Activated T-helper 9 cell treated with anti-CD3 and anti-CD28 coated beads, Interleukin-2, amount 50 U/mL, for 16 hours (primary cell): ENCODE results near the gene AFDN.

Experiments
- DNase-seq: peaks from one replicate; pipeline ENCODE4 v3.0.0-alpha.2; 2020; ENCODE audit warnings: low read depth

The AFDN gene

DNA sequence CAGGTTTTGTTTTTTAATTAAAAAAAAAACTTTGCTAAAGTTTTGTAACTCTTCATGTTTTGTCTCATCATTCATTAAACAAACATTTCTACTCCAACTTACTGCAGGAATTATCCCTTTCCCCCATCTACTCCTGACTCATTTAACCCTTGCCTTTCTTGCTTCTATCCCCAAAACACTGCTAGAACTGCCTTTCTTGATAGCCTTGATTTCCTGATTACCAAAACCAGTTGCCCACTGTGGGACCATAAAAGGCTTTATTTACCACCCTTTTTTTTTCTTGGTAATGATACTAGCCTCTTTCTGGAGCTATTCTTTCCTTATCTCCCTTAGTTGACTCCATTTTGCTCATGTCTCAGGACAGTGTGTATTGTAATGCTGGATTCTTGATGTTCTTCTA is 15.3 kb downstream of the AFDN start:
- no peak for DNase-seq

- DNase-seq, result no peak
Measured at GRCh38 chr6:167842457-167842856, 15.7 kb downstream of the AFDN start.

GRCh38 chr6:167843023-167843422 is 16.3 kb downstream of the AFDN start:
- DNase-seq, result no peak

GRCh38 chr6:167845856-167846255 is 19.1 kb downstream of the AFDN start:
- DNase-seq, result no peak

GRCh38 chr6:167846997-167847606 is 20.4 kb downstream of the AFDN start:
- no peak for DNase-seq

DNA sequence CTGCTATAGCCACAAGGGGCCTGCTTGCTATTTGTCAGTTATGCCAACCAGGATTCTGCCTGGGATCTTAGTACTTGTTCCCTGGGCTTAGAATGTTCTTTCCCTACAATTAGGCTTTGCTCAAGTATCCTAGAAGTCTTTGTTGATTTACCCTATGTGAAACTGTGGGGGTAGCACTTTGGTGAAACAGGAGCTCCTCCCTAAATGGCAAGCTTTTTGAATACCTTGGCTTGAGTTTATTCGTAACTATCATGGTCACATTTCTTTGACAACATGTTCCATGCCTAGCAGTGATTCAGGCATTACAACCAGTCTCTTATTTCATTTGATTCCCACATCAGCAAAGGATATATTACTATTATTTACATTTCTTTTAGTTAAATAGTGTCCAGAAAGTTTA is 21.2 kb downstream of the AFDN start:
- no peak for DNase-seq

DNA sequence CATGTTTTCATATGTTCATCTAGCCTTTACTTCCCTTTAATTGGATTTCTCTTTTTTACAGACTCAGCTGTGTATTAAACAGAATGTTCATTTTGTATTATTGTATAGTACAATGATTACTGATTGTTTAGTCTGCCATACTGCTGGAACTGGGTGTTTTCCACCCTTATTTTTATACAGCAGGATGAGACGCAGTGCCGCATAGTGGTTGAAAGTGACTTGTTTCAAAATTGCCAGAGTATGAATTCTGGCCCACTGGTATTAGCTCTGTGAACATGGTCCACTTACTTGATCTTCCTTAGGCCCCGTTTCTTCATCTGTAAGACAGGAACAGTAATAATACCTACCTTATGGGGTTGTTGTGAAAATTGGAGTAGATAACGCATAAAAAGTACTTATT is 22.1 kb downstream of the AFDN start:
- no peak for DNase-seq

DNA sequence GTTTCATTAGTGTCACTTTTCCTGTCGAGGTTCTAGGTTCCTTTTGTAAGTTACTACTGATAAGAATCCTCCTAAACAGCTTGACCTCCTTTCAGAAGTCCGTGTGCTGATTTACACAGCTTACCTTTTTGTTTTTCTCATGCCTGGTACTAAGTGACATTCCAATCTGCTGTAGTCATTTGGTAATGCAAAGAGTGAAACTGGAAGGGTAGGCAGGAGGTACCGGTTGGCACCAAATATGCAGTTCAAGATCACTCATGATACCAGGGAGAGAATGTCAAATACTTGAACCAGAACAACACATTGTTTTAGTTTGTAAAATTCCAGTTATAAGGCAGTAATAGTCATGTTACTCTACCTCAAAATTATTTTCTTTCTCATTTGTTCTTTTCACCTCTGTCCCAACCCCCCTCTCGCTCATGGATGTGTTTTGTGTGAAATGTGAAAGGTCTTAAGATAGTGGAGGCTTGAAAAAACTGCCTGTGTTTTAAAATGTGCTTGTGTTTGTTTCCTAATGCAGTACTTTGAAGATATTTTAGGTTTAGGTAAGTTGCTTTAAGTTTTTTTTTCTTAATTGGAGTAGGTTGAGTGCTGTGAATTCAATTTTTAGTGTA is 23.2 kb downstream of the AFDN start:
- DNase-seq, result no peak

DNA sequence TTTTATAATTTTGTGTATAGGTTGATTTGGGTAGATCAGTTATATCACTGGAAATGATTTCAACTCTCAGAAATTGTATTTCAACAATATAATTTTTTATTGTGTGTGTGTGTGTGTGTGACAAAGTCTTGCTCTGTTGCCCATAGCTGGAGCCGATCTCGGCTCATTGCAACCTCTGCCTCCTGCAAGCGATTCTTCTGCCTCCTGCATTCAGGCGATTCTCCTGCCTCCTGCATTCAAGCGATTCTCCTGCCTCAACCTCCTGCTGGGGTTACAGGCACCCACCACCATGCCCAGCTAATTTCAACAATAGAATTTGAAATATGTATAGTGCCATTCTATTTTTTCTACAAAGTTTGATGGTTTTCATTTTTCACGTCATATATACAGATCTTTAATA is 24.1 kb downstream of the AFDN start:
- DNase-seq, result no peak

- no peak for DNase-seq
Measured at GRCh38 chr6:167851370-167851952, 24.8 kb downstream of the AFDN start.

DNA sequence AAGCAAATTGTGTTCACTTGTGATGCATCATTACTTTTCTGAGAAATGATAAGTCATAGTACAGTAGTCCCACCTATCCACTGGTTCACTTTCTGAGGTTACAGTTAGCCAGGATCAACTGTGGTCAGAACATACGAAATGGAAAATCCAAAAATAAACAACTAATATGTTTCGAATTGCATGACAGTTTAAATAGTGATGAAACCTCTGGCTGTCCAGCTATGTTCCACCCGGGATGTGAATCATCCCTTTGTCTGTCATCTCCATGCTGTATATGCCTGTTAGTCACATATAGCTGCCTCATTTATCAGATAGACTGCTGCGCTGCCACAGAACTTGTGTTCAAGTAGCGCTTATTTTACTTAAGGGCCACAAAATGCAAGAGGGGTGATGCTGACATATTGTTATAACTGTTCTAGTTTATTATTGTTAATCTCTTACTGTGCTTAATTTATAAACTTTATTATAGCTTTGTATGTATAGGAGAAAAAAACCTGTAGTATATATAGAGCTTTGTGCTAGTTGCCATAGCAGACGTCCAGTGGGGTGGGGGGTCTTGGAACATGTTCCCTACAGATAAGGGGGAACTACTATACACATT is 29.2 kb downstream of the AFDN start:
- DNase-seq, result no peak

DNA sequence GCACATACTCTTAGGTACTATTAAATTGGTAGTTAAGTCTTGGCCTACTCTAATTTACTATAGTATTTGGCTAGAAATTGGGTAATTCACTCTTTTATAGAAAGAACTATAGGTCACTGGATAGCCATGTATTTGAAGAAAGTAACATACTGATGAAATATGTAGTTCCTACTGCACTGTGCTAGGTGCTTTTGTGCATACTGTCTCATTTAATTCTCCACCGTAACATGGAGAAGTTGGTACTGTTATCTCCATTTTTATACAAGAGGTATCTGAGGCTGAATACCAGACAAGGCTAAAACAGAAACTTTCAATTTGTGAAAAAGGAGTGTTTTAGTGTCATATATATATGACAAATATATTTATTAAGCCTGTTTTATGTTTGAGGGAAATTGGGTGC is 29.8 kb downstream of the AFDN start:
- DNase-seq, result no peak

DNA sequence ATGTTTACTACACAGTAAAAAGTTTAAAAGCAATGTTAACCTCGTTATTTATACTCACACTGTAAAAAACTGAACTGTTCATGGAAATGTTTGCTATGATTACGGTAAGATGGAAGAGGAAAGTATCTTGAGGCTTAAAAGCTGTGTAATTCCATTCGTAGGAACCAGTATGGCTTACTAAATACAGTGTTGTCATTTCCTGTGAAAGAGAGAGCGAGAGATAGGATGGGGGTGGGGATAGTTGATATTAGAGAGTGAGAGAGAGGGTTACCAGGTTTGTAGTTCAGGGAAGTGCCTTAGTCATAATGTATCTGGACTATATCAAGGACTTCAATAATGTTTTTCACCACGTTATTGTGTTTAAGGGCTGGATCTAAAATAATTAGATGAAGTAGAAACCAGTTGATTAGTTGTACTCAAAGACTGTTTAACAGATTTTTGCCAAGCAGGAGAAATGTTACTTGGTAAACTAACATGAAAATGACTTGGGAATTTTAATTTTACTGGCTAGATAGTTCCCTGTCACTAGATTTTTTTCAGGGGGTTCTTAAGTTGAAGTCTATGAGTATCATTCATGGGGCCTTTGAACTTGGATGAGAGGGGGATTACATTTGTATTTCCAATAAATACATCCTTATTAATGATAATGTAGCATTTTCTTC is 30.4 kb downstream of the AFDN start:
- no peak for DNase-seq

DNA sequence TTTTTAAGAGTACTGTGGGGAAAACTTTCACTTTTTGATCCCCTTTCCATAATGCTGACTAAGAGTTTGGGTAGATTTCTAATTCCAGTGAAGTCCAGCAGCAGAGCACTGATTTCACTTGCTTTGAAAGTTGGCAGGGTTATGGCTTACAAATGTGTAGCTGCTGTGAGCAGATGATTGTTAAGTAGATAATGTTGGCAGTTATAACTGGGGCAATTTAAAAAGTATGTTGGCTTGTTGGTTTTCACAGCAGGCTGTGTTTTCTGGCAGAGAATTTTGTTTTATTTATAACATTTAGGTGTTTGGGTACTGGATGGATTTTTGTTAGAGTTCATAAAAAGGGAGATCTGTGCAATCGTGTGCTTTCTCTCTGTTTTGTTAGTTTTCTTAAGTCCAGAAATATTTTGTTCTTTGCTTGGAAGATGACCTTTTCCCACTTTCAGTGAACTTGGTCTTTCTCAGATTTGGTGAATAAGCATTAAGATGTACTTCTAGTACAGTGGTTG is 31.4 kb downstream of the AFDN start:
- DNase-seq, result no peak

DNA sequence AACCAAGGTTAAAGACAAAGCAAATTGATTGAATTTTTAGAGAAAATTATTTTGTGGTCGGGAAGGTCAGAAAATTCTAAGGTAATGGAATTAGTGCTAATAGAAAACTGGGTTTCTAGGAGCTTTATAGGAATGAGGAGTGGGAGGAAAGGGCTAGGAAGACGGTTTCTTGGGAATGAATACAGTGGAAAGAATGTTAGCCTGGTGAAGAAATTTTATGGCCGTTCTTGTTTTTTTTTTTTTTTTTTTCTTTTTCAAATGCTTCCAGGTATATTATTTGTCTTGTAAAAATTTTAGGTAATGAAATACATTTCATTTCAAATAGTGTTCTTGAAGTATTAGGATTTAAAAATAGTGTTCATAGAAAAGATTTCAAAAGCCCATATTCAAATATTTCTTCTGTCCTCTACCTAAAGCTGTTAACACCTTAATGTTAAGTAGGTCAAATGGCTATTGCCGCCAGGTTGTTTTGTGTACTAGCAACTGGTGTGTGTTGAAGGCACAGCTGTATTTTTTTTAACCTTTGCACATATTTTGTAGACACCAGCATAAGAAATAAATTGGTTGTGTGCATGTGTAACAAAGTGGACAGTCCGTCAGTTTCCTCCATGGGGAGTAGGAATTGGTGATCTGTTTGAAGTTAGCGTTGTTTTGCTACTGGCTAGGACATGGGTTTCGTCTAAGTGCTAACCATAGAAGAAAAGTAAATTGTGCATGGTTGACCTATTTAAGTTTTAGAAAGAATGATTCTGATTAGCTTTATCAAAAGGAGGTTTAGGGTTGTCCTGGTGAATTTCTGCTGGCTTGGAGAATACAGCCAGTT is 32.3 kb downstream of the AFDN start:
- DNase-seq, result no peak

DNA sequence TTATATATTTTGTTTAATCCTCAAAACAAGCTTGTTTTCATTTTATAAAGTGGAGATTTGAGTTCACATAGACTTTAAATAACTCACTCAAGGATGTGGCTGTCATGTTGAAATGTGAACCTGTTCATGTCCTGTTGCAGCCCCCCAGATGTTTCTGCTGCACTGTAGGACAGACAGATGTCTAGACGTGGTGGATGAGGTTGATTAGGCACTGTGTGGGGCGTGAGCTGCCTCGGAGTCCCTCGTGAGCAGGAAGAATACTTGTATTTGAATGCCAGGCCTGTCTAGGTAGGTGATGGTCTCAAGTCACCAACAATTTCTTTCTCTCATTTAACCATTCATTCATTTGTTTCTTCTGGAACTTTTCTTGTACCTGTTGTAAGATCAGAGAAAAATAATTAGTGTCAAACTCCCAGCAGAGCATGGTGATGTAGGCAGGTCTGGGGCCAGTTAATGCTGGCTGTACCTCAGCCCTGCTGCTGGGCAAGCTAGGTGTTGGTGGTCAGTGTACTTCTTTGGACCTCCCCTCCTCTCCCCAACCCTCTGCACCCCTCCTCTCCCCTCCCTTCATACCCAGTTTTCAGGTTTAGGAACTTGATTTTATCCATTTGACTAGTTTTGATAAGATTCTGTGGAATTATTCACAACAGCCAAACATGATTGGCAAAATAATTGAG is 34.0 kb downstream of the AFDN start:
- DNase-seq, result no peak

DNA sequence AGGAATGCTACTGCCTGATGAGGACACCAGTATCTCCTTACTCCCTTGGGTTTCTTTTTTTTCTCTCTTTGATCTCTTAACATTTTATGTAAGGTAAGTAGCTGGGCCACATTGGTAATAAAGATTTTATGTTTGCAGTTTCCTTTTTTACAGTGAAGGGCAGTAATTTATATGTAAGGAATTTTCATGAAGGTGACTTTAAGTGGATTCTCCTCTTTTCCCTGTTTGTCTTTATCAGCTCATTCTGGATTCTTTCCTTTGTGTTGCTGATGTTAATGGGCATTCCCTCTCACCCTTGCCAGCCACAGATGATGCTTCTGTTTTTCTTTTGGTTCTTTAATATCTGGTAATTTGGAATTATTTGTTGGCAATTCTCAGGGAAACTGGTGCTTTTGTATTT is 34.7 kb downstream of the AFDN start:
- no peak for DNase-seq

- DNase-seq, result no peak
Measured at GRCh38 chr6:167863897-167864296, 37.2 kb downstream of the AFDN start.

DNA sequence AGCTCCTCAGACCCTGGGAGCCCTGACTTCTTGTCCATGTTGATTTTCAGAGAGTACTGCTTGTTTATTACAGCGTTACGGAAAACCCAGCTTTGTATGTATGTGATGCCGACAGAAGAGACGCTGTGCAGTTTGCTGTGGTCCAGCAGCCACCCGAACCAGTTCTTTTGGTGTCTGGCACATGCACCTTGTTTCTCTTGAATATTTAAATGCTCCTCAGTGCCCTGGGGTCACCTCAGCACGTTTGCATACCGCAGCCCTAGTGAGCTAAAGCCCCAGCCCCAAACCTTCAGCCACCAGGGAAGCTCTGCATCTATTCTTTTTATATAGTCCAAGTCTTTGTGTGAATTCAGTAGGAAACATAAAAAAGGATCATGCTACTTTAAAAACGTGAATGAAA is 39.9 kb downstream of the AFDN start:
- DNase-seq, result no peak

DNA sequence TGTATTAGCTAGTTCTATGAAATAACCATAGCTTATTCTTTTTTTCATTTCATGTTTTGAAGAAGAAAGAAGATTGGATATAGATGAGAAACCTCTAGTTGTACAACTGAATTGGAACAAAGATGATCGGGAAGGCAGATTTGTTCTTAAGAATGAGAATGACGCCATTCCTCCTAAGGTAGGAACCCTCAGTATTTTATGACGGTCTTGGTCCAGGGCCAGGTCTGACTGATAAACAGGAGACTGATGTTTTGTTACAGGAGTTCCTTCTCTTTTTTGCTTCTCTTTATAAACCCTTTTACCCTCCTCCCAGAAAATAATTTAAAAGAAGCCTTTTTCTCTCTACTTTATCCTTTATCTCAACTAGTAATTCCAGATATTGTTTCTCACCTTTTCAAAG is 43.6 kb downstream of the AFDN start:
- DNase-seq, result no peak

GRCh38 chr6:167872538-167873210 is 46.0 kb downstream of the AFDN start:
- DNase-seq, result no peak
